HepG2 (cell line): Measurements from ENCODE around the gene DTNB. TPM values are rescaled to one million over a fixed set of nuclear protein-coding genes. Genes with fewer than 3 reads are reported as not detected.

Experiments
- ATAD3A ChIP-seq: sonication (generic); formaldehyde crosslinking; IDR thresholded peaks from 2 replicates; pipeline ENCODE4 v1.4.0; 2020; ENCODE audit warnings: missing genetic modification reagents
- BORCS8-MEF2B ChIP-seq: sonication (generic); formaldehyde crosslinking; IDR thresholded peaks from 2 replicates; pipeline ENCODE4 v1.8.0; 2022; ENCODE audit warnings: mild to moderate bottlenecking, missing genetic modification reagents
- EED ChIP-seq: sonication (generic); formaldehyde crosslinking; IDR thresholded peaks from 2 replicates; pipeline ENCODE4 v1.5.0; 2020; ENCODE audit warnings: mild to moderate bottlenecking, missing genetic modification reagents
- FOXA1 ChIP-seq, 2 experiments: fragments of 450-650 bp in 1 of 2; sonication (generic) in 1 of 2; formaldehyde crosslinking in 1 of 2; IDR thresholded peaks; 2 replicates each; pipeline versions ENCODE4 v1.4.0 to v1.6.1; 2016 to 2020; ENCODE audit warnings: missing genetic modification reagents in 1 of 2
- ISL2 ChIP-seq: sonication (generic); formaldehyde crosslinking; IDR thresholded peaks from 2 replicates; pipeline ENCODE4 v1.5.0; 2020; ENCODE audit warnings: missing genetic modification reagents
- JUNB ChIP-seq: sonication (generic); formaldehyde crosslinking; IDR thresholded peaks from 2 replicates; pipeline ENCODE4 v1.8.0; 2022; ENCODE audit warnings: missing genetic modification reagents, mild to moderate bottlenecking, borderline replicate concordance
- MTA1 ChIP-seq: sonication (generic); formaldehyde crosslinking; IDR thresholded peaks from 2 replicates; pipeline ENCODE4 v1.4.0; 2020; ENCODE audit warnings: missing genetic modification reagents, mild to moderate bottlenecking, borderline replicate concordance
- NFRKB ChIP-seq: fragments of 450-650 bp; IDR thresholded peaks from 2 replicates; pipeline ENCODE4 v1.6.1; 2017
- RARA ChIP-seq: IDR thresholded peaks from 2 replicates; pipeline ENCODE4 v1.6.1; 2016; ENCODE audit warnings: missing genetic modification reagents, missing compliant biosample characterization
- SP1 ChIP-seq, 2 experiments: fragments of 450-650 bp in 1 of 2; sonication (generic) in 1 of 2; formaldehyde crosslinking in 1 of 2; IDR thresholded peaks; 2 replicates each; pipeline versions ENCODE4 v1.4.0 to v1.6.1; 2016 to 2020; ENCODE audit warnings: missing genetic modification reagents in 1 of 2
- U2AF1 ChIP-seq: fragments of 200-400 bp; formaldehyde crosslinking; optimal IDR thresholded peaks from 2 replicates; pipeline ENCODE3; 2017; ENCODE audit warnings: mild to moderate bottlenecking, low read depth, low read length
- ZNF207 ChIP-seq: fragments of 450-650 bp; IDR thresholded peaks from 2 replicates; pipeline ENCODE4 v1.6.1; 2016; ENCODE audit warnings: antibody characterized with exemption, borderline replicate concordance
- ZNF484 ChIP-seq: sonication (generic); formaldehyde crosslinking; IDR thresholded peaks from 2 replicates; pipeline ENCODE4 v1.5.1; 2020; ENCODE audit warnings: mild to moderate bottlenecking, low read depth, missing genetic modification reagents, borderline replicate concordance
- polyA plus RNA-seq, 8 experiments: library from polyadenylated mRNA; depleted of rRNA in 3 of 8; stranded (reverse) in 7 of 8; unstranded in 1 of 8; fragments of >200 nt; fragmentation: Illumina TruSeq in 4 of 8; extraction: Trizol in 4 of 8; gene quantifications; 2 replicates each; pipeline versions ENCODE4 v1.2.1 to v1.2.3, GENCODE V29; 2011 to 2016; ENCODE audit warnings: low read depth in 4 of 8, missing spikeins in 1 of 8, mixed read lengths in 1 of 8; ENCODE audit not compliant: insufficient read depth in 1 of 8
- total RNA-seq, 5 experiments: library from RNA; depleted of rRNA; stranded (reverse); fragments of >200 nt; fragmentation: Illumina TruSeq; extraction: Trizol; gene quantifications; 2 replicates each; pipeline ENCODE4 v1.2.3, GENCODE V29; 2016; ENCODE audit warnings: low read depth in 1 of 5
- TF ChIP-seq, protein P1 (sequence below): sonication (generic); formaldehyde crosslinking; IDR thresholded peaks from 2 replicates; pipeline ENCODE4 v1.5.0; 2020; ENCODE audit warnings: mild to moderate bottlenecking, missing genetic modification reagents
- TF ChIP-seq, protein P2 (sequence below): IDR thresholded peaks from 2 replicates; pipeline ENCODE4 v1.6.1; 2016; ENCODE audit warnings: low read depth, borderline replicate concordance
- TF ChIP-seq, protein P3 (sequence below): sonication (generic); formaldehyde crosslinking; IDR thresholded peaks from 2 replicates; pipeline ENCODE4 v1.5.0; 2020; ENCODE audit warnings: missing genetic modification reagents
- TF ChIP-seq, protein P4 (sequence below): sonication (generic); formaldehyde crosslinking; IDR thresholded peaks from 2 replicates; pipeline ENCODE4 v1.4.0; 2020; ENCODE audit warnings: missing genetic modification reagents, borderline replicate concordance
- TF ChIP-seq, protein P5 (sequence below): sonication (generic); formaldehyde crosslinking; IDR thresholded peaks from 2 replicates; pipeline ENCODE4 v1.4.0; 2020; ENCODE audit warnings: missing genetic modification reagents

DTNB gene
- total and polyA plus RNA-seq, 2 of the 13 experiments (the other 11 are each of a cell fraction or from before 2014, with no cell fraction given), result 14.4 to 23.9 TPM

DNA sequence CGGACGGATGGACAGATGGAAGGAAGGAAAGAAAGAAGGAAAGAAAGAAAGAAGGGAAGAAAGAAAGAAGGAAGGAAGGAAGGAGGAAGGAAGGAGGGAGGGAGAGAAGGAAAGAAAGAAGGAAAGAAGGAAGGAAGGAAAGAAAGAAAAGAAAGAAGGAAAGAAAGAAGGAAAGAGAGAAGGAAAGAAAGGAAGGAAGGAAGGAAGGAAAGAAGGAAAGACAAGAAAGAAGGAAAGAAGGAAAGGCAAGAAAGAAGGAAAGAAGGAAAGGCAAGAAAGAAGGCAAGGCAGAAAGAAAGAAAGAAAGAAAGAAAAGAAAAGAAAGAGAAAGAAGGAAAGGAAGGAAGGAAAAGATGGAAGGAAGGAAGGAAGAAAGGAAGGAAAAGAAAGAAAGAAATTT, 169.1 kb downstream of the DTNB start (continued):
- TF ChIP-seq FOXA1 (IDR thresholded peaks at IDR 0.05) (0 out of 2 replicates have a peak, but pooled peaks have one; percentile 43), FOXA1 (CRISPR knock-in tag; IDR thresholded peaks at IDR 0.05) (no peak), EED (CRISPR knock-in tag) (no peak), SP1 (IDR thresholded peaks at IDR 0.05) (peak; percentile 5; the same call in 1 of the 2 replicates), SP1 (CRISPR knock-in tag; IDR thresholded peaks at IDR 0.05) (no peak), ZNF207 (no peak), NFRKB (0 out of 2 replicates have a peak, but pooled peaks have one; percentile 19), ISL2 (no peak), ATAD3A (CRISPR knock-in tag) (no peak), U2AF1 (no peak), JUNB (no peak), ZNF484 (CRISPR knock-in tag) (no peak), MTA1 (CRISPR knock-in tag) (no peak), BORCS8-MEF2B (CRISPR knock-in tag) (no peak), RARA (CRISPR knock-in tag) (no peak)
- TF ChIP-seq, protein P1, sequence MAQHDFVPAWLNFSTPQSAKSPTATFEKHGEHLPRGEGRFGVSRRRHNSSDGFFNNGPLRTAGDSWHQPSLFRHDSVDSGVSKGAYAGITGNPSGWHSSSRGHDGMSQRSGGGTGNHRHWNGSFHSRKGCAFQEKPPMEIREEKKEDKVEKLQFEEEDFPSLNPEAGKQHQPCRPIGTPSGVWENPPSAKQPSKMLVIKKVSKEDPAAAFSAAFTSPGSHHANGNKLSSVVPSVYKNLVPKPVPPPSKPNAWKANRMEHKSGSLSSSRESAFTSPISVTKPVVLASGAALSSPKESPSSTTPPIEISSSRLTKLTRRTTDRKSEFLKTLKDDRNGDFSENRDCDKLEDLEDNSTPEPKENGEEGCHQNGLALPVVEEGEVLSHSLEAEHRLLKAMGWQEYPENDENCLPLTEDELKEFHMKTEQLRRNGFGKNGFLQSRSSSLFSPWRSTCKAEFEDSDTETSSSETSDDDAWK (CRISPR knock-in tag), result no peak
- TF ChIP-seq, protein P2, sequence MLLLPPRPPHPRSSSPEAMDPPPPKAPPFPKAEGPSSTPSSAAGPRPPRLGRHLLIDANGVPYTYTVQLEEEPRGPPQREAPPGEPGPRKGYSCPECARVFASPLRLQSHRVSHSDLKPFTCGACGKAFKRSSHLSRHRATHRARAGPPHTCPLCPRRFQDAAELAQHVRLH (CRISPR knock-in tag), result no peak
- TF ChIP-seq, protein P3, sequence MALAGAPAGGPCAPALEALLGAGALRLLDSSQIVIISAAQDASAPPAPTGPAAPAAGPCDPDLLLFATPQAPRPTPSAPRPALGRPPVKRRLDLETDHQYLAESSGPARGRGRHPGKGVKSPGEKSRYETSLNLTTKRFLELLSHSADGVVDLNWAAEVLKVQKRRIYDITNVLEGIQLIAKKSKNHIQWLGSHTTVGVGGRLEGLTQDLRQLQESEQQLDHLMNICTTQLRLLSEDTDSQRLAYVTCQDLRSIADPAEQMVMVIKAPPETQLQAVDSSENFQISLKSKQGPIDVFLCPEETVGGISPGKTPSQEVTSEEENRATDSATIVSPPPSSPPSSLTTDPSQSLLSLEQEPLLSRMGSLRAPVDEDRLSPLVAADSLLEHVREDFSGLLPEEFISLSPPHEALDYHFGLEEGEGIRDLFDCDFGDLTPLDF (CRISPR knock-in tag), result no peak
- TF ChIP-seq, protein P4, sequence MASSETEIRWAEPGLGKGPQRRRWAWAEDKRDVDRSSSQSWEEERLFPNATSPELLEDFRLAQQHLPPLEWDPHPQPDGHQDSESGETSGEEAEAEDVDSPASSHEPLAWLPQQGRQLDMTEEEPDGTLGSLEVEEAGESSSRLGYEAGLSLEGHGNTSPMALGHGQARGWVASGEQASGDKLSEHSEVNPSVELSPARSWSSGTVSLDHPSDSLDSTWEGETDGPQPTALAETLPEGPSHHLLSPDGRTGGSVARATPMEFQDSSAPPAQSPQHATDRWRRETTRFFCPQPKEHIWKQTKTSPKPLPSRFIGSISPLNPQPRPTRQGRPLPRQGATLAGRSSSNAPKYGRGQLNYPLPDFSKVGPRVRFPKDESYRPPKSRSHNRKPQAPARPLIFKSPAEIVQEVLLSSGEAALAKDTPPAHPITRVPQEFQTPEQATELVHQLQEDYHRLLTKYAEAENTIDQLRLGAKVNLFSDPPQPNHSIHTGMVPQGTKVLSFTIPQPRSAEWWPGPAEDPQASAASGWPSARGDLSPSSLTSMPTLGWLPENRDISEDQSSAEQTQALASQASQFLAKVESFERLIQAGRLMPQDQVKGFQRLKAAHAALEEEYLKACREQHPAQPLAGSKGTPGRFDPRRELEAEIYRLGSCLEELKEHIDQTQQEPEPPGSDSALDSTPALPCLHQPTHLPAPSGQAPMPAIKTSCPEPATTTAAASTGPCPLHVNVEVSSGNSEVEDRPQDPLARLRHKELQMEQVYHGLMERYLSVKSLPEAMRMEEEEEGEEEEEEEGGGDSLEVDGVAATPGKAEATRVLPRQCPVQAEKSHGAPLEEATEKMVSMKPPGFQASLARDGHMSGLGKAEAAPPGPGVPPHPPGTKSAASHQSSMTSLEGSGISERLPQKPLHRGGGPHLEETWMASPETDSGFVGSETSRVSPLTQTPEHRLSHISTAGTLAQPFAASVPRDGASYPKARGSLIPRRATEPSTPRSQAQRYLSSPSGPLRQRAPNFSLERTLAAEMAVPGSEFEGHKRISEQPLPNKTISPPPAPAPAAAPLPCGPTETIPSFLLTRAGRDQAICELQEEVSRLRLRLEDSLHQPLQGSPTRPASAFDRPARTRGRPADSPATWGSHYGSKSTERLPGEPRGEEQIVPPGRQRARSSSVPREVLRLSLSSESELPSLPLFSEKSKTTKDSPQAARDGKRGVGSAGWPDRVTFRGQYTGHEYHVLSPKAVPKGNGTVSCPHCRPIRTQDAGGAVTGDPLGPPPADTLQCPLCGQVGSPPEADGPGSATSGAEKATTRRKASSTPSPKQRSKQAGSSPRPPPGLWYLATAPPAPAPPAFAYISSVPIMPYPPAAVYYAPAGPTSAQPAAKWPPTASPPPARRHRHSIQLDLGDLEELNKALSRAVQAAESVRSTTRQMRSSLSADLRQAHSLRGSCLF (CRISPR knock-in tag), result no peak
- TF ChIP-seq, protein P5, sequence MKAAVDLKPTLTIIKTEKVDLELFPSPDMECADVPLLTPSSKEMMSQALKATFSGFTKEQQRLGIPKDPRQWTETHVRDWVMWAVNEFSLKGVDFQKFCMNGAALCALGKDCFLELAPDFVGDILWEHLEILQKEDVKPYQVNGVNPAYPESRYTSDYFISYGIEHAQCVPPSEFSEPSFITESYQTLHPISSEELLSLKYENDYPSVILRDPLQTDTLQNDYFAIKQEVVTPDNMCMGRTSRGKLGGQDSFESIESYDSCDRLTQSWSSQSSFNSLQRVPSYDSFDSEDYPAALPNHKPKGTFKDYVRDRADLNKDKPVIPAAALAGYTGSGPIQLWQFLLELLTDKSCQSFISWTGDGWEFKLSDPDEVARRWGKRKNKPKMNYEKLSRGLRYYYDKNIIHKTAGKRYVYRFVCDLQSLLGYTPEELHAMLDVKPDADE (CRISPR knock-in tag), result no peak
